Fibroblast of lung (primary cell): ENCODE results near the gene ARHGEF12.

Source experiments
- CTCF ChIP-seq, 2 donors: IDR thresholded peaks in 1 of 2; conservative IDR thresholded peaks in 1 of 2; 1 replicate in 1 of 2; 2 replicates in 1 of 2; pipeline ENCODE4 v1.5.1; 2011 to 2012; ENCODE audit warnings: low read length in 2 of 2, control low read depth in 1 of 2, inconsistent platforms in 1 of 2, low read depth in 1 of 2, mild to moderate bottlenecking in 1 of 2
- EZH2 ChIP-seq: IDR thresholded peaks from 2 replicates; pipeline ENCODE4 v1.5.1; 2012; ENCODE audit warnings: low read length, control low read depth, mild to moderate bottlenecking; ENCODE audit errors: missing control alignments

GRCh38 chr11:120486138-120486537 is 149.9 kb downstream of the ARHGEF12 start:
- TF ChIP-seq CTCF (conservative IDR thresholded peaks at IDR 0.05 in 1 of 2, IDR thresholded peaks at IDR 0.05 in 1 of 2; ENCODE audit: low read depth in 1 of 2, low read length in 2 of 2): no peak
- TF ChIP-seq EZH2: no peak
